ENCODE data around the gene ZFP14.
"Not testable (repeated sequence)": the region's sequence is repeated elsewhere in the genome, so short reads cannot be mapped to it uniquely, and the experiment has no call there.

GRCh38 chr19:36310416-36310990, 68.5 kb downstream of the ZFP14 start:
- not testable (repeated sequence) for TF ChIP-seq POLR2A, POLR2AphosphoS5 (IDR thresholded peaks at IDR 0.05)
- TF ChIP-seq, protein P1, sequence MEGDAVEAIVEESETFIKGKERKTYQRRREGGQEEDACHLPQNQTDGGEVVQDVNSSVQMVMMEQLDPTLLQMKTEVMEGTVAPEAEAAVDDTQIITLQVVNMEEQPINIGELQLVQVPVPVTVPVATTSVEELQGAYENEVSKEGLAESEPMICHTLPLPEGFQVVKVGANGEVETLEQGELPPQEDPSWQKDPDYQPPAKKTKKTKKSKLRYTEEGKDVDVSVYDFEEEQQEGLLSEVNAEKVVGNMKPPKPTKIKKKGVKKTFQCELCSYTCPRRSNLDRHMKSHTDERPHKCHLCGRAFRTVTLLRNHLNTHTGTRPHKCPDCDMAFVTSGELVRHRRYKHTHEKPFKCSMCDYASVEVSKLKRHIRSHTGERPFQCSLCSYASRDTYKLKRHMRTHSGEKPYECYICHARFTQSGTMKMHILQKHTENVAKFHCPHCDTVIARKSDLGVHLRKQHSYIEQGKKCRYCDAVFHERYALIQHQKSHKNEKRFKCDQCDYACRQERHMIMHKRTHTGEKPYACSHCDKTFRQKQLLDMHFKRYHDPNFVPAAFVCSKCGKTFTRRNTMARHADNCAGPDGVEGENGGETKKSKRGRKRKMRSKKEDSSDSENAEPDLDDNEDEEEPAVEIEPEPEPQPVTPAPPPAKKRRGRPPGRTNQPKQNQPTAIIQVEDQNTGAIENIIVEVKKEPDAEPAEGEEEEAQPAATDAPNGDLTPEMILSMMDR (IDR thresholded peaks at IDR 0.05), result not testable (repeated sequence)
